Measurements from ENCODE around the gene GRK1.

GRCh38 chr13:113660066-113660465 lies 7.0 kb upstream of the GRK1 start:
- no peak for TF ChIP-seq CTCF (conservative IDR thresholded peaks at IDR 0.05; ENCODE audit: low read depth in 2 of 2)
- TF ChIP-seq REST (IDR thresholded peaks at IDR 0.05; ENCODE audit: unreplicated experiment), result no peak
- TF ChIP-seq EZH2 (IDR thresholded peaks at IDR 0.05; ENCODE audit: low read depth, unreplicated experiment), result no peak

Data from GM23338 (cell line).